K562 (cell line): ENCODE data around the gene PTPMT1. TPM values are rescaled to one million over a fixed set of nuclear protein-coding genes. Genes with fewer than 3 reads are reported as not detected.

Experiments
- DMBX1 ChIP-seq: fragments of 250-450 bp; sonication (Bioruptor Pico); IDR thresholded peaks from 2 replicates; pipeline ENCODE4 v1.8.0; 2022; ENCODE audit warnings: inconsistent platforms, mild to moderate bottlenecking, moderate library complexity, borderline replicate concordance
- ELF1 ChIP-seq: fragments of 200-800 bp; sonication (Bioruptor generic); IDR thresholded peaks from 2 replicates; pipeline ENCODE4 v1.6.1; 2016; ENCODE audit warnings: missing genetic modification characterization, missing compliant biosample characterization
- FOXA1 ChIP-seq: fragments of 450-650 bp; IDR thresholded peaks from 2 replicates; pipeline ENCODE4 v1.6.1; 2016; ENCODE audit warnings: mild to moderate bottlenecking, borderline replicate concordance
- FOXK1 ChIP-seq: sonication (generic); formaldehyde crosslinking; IDR thresholded peaks from 2 replicates; pipeline ENCODE4 v1.8.0; 2022; ENCODE audit warnings: missing genetic modification reagents, mild to moderate bottlenecking, borderline replicate concordance
- HDAC8 ChIP-seq: fragments of 450-650 bp; IDR thresholded peaks from 2 replicates; pipeline ENCODE4 v1.6.1; 2016; ENCODE audit warnings: mild to moderate bottlenecking, missing genetic modification characterization, moderate library complexity, missing compliant biosample characterization
- MTA3 ChIP-seq: fragments of 450-650 bp; formaldehyde crosslinking; IDR thresholded peaks from 2 replicates; pipeline ENCODE4 v1.6.1; 2017; ENCODE audit warnings: mild to moderate bottlenecking, borderline replicate concordance
- NCOA1 ChIP-seq: fragments of 450-650 bp; IDR thresholded peaks from 2 replicates; pipeline ENCODE4 v1.6.1; 2016; ENCODE audit warnings: low read depth
- NCOA2 ChIP-seq, 2 experiments: fragments of 450-650 bp; IDR thresholded peaks; 2 replicates each; pipeline ENCODE4 v1.6.1; 2018; ENCODE audit warnings: mild to moderate bottlenecking in 2 of 2, moderate library complexity in 1 of 2; ENCODE audit not compliant: partially characterized antibody in 2 of 2
- NFE2L1 ChIP-seq: fragments of 450-650 bp; IDR thresholded peaks from 2 replicates; pipeline ENCODE4 v1.6.1; 2016; ENCODE audit warnings: missing genetic modification characterization, low read depth, mild to moderate bottlenecking, missing compliant biosample characterization, moderate library complexity, borderline replicate concordance
- POLR2H ChIP-seq: IDR thresholded peaks from 2 replicates; pipeline ENCODE4 v1.6.1; 2016; ENCODE audit warnings: missing genetic modification characterization, low read depth, mild to moderate bottlenecking, control low read depth, missing compliant biosample characterization, moderate library complexity
- PTRF ChIP-seq: fragments of 450-650 bp; IDR thresholded peaks from 2 replicates; pipeline ENCODE4 v1.6.1; 2016; ENCODE audit warnings: mild to moderate bottlenecking, missing genetic modification characterization, missing compliant biosample characterization
- PTTG1 ChIP-seq: fragments of 450-650 bp; IDR thresholded peaks from 2 replicates; pipeline ENCODE4 v1.6.1; 2016; ENCODE audit warnings: low read depth, mild to moderate bottlenecking, missing genetic modification characterization, missing compliant biosample characterization
- RBFOX2 ChIP-seq: fragments of 200-400 bp; formaldehyde crosslinking; IDR thresholded peaks from 2 replicates; pipeline ENCODE4 v1.6.1; 2017; ENCODE audit warnings: low read depth, mild to moderate bottlenecking, low read length, moderate library complexity
- RFX1 ChIP-seq: fragments of 450-650 bp; IDR thresholded peaks from 2 replicates; pipeline ENCODE4 v1.6.1; 2016; ENCODE audit warnings: mild to moderate bottlenecking, moderate library complexity
- SP1 ChIP-seq: sonication (generic); formaldehyde crosslinking; IDR thresholded peaks from 2 replicates; pipeline ENCODE4 v1.8.1; 2022; ENCODE audit warnings: mild to moderate bottlenecking, missing genetic modification reagents
- TCF7L2 ChIP-seq: fragments of 150-350 bp; IDR thresholded peaks from 2 replicates; pipeline ENCODE4 v1.6.1; 2016; ENCODE audit warnings: low read depth, mild to moderate bottlenecking, low read length, moderate library complexity
- XRCC5 ChIP-seq: fragments of 200-400 bp; formaldehyde crosslinking; IDR thresholded peaks from 2 replicates; pipeline ENCODE4 v1.6.1; 2017; ENCODE audit warnings: low read depth, mild to moderate bottlenecking, low read length
- ZNF696 ChIP-seq: fragments of 250-450 bp; sonication (Bioruptor Pico); conservative IDR thresholded peaks from 2 replicates; pipeline ENCODE4 v1.4.0; 2020; ENCODE audit warnings: mild to moderate bottlenecking, moderate library complexity
- ZNF717 ChIP-seq: fragments of 250-450 bp; sonication (Bioruptor Pico); IDR thresholded peaks from 2 replicates; pipeline ENCODE4 v1.5.0; 2021
- ZNF75A ChIP-seq: fragments of 450-650 bp; formaldehyde crosslinking; IDR thresholded peaks from 2 replicates; pipeline ENCODE4 v1.4.0; 2020; ENCODE audit warnings: mild to moderate bottlenecking
- ZNF79 ChIP-seq: fragments of 250-450 bp; sonication (Bioruptor Pico); IDR thresholded peaks from 2 replicates; pipeline ENCODE4 v1.4.0; 2020; ENCODE audit warnings: low read depth, mild to moderate bottlenecking, moderate library complexity
- polyA plus RNA-seq, 8 experiments: library from polyadenylated mRNA; depleted of rRNA in 4 of 8; stranded (reverse) in 5 of 8; unstranded in 3 of 8; fragments of >200 nt; fragmentation: Nextera tagmentation in 2 of 8; fragmentation: Illumina TruSeq in 1 of 8; extraction: Ambion mirVana in 2 of 8; extraction: Trizol in 1 of 8; gene quantifications; 2 replicates each; pipeline versions ENCODE4 v1.2.1 to v1.2.3, GENCODE V29; 2011 to 2014; ENCODE audit warnings: inconsistent platforms in 1 of 8, missing spikeins in 1 of 8
- total RNA-seq, 7 experiments: library from RNA; depleted of rRNA in 6 of 7; stranded (reverse); fragments of >200 nt in 6 of 7; fragmentation: Illumina TruSeq in 2 of 7; extraction: Trizol in 2 of 7; gene quantifications; 2 replicates each; pipeline versions ENCODE4 v1.2.1 to v1.2.3, GENCODE V29; 2011 to 2021; ENCODE audit warnings: low replicate concordance in 1 of 7
- TF ChIP-seq, protein P1 (sequence below): IDR thresholded peaks from 2 replicates; pipeline ENCODE4 v1.6.1; 2011; ENCODE audit warnings: borderline replicate concordance, low read depth, mild to moderate bottlenecking, moderate library complexity, low read length; ENCODE audit not compliant: insufficient read depth, poor library complexity, severe bottlenecking
- TF ChIP-seq, protein P2 (sequence below): fragments of 250-450 bp; sonication (Bioruptor Pico); IDR thresholded peaks from 2 replicates; pipeline ENCODE4 v1.4.0; 2020; ENCODE audit warnings: borderline replicate concordance
- TF ChIP-seq, protein P3 (sequence below): fragments of 450-650 bp; IDR thresholded peaks from 2 replicates; pipeline ENCODE4 v1.6.1; 2017; ENCODE audit warnings: mild to moderate bottlenecking, moderate library complexity

The PTPMT1 gene
- total and polyA plus RNA-seq, 9 of the 15 experiments (the other 6 are each of a cell fraction or from before 2014, with no cell fraction given), result 10.4 to 140 (median 67.2) TPM

DNA sequence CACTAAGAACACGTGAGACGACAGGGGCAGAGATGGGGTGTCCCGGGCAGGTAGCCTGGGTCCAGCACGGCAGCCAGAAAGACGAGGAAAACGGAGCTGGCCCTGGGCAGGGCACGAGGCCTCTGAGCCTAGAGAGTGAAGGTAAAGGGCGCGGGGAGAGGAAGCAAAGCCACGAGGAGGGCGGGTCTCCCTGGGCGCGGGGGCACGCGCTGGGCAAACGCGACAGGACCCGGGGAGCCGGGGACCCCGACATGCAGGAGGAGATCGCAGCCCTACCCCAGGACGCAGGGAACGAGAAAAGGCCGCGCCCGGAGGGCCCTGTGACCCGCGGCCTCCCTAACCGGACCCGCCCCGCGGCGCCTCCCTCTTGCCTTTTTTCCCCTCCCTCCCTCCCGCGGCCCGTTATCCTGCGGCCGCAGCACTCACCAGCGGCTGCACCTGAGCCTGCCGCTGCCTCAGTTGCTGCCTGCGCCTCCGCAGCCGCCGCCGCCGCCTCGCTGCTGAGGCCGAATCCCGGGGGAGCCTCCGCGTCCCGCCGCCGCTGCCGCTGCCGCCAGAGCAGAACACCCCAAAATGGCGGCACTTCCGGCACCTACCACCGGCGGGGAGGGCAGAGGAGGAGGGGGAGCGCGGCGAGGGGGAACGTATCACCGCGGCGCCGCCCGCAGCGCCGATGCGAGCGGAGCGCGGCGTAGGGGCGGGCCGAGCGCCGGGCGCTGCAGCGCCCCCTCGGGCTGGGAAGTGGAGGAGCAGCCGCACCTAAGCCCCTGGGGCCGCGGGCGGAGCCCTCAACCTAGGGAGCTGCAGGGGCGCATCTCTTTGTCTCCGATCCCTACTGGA is 12.6 kb upstream of the PTPMT1 start, which contains the start of gene CELF1 (continued):
- no peak for TF ChIP-seq NCOA2 (IDR thresholded peaks at IDR 0.05; ENCODE audit: partially characterized antibody in 2 of 2)
- no peak for TF ChIP-seq DMBX1 (CRISPR knock-in tag)
- no peak for TF ChIP-seq FOXA1
- no peak for TF ChIP-seq ZNF75A
- peak; percentile 86 for TF ChIP-seq RBFOX2
- TF ChIP-seq, protein P1, sequence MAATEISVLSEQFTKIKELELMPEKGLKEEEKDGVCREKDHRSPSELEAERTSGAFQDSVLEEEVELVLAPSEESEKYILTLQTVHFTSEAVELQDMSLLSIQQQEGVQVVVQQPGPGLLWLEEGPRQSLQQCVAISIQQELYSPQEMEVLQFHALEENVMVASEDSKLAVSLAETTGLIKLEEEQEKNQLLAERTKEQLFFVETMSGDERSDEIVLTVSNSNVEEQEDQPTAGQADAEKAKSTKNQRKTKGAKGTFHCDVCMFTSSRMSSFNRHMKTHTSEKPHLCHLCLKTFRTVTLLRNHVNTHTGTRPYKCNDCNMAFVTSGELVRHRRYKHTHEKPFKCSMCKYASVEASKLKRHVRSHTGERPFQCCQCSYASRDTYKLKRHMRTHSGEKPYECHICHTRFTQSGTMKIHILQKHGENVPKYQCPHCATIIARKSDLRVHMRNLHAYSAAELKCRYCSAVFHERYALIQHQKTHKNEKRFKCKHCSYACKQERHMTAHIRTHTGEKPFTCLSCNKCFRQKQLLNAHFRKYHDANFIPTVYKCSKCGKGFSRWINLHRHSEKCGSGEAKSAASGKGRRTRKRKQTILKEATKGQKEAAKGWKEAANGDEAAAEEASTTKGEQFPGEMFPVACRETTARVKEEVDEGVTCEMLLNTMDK, result peak; percentile 97
- no peak for TF ChIP-seq POLR2H (tag)
- TF ChIP-seq SP1 (CRISPR knock-in tag), result peak; percentile 68; the same call in 1 of the 2 replicates
- TF ChIP-seq, protein P2, sequence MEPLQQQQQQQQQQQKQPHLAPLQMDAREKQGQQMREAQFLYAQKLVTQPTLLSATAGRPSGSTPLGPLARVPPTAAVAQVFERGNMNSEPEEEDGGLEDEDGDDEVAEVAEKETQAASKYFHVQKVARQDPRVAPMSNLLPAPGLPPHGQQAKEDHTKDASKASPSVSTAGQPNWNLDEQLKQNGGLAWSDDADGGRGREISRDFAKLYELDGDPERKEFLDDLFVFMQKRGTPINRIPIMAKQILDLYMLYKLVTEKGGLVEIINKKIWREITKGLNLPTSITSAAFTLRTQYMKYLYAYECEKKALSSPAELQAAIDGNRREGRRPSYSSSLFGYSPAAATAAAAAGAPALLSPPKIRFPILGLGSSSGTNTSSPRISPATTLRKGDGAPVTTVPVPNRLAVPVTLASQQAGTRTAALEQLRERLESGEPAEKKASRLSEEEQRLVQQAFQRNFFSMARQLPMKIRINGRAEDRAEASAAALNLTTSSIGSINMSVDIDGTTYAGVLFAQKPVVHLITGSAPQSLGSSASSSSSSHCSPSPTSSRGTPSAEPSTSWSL (CRISPR knock-in tag), result 0 out of 2 replicates have a peak, but pooled peaks have one; percentile 76
- TF ChIP-seq MTA3, result peak; percentile 59; the same call in 1 of the 2 replicates
- TF ChIP-seq, protein P3, sequence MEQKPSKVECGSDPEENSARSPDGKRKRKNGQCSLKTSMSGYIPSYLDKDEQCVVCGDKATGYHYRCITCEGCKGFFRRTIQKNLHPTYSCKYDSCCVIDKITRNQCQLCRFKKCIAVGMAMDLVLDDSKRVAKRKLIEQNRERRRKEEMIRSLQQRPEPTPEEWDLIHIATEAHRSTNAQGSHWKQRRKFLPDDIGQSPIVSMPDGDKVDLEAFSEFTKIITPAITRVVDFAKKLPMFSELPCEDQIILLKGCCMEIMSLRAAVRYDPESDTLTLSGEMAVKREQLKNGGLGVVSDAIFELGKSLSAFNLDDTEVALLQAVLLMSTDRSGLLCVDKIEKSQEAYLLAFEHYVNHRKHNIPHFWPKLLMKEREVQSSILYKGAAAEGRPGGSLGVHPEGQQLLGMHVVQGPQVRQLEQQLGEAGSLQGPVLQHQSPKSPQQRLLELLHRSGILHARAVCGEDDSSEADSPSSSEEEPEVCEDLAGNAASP, result no peak
- no peak for TF ChIP-seq TCF7L2
- TF ChIP-seq NFE2L1, result no peak
- no peak for TF ChIP-seq ZNF79 (CRISPR knock-in tag)
- TF ChIP-seq XRCC5, result peak; percentile 96
- TF ChIP-seq FOXK1, result peak; percentile 94; the same call in 1 of the 2 replicates
- peak; percentile 83 for TF ChIP-seq ELF1 (tag)
- no peak for TF ChIP-seq NCOA1
- TF ChIP-seq PTTG1 (tag), result no peak
- no peak for TF ChIP-seq ZNF696
- TF ChIP-seq ZNF717 (CRISPR knock-in tag), result no peak
- TF ChIP-seq PTRF (tag), result no peak
- no peak for TF ChIP-seq RFX1
- no peak for TF ChIP-seq HDAC8 (tag)
